Adrenal gland (tissue), 5 donors: ENCODE results near the gene OVOL2.

Experiments used
- CTCF ChIP-seq, 6 experiments: fragments of 450-650 bp in 4 of 6; fragments of 200-600 bp in 2 of 6; sonication (generic) in 1 of 6; IDR thresholded peaks; 1 replicate in 5 of 6; 2 replicates in 1 of 6; pipeline versions ENCODE4 v1.5.1 to v1.8.0; 2016 to 2021; ENCODE audit warnings: antibody characterized with exemption in 6 of 6, mild to moderate bottlenecking in 2 of 6, moderate library complexity in 1 of 6
- POLR2A ChIP-seq, 2 donors: fragments of 450-650 bp; IDR thresholded peaks; one replicate each; pipeline ENCODE4 v1.6.1; 2017; ENCODE audit warnings: antibody characterized with exemption in 2 of 2, mild to moderate bottlenecking in 2 of 2, moderate library complexity in 1 of 2
- donor health status: DM: no; HTN: no; CAD: no.

- TF ChIP-seq CTCF (IDR thresholded peaks at IDR 0.05) (no peak), POLR2A (IDR thresholded peaks at IDR 0.05) (no peak)
Observed at GRCh38 chr20:17999566-17999965, 58.1 kb downstream of the OVOL2 start.
